Esophagus squamous epithelium (tissue), 5 donors: ENCODE data around the gene ZNF320. TPM values are rescaled to one million over a fixed set of nuclear protein-coding genes. Genes with fewer than 3 reads are reported as not detected.
A peak's percentile ranks its signal among the peaks of the same experiment; 100 is the strongest.
"Not testable (repeated sequence)": the region's sequence is repeated elsewhere in the genome, so short reads cannot be mapped to it uniquely, and the experiment has no call there.

Experiments used
- DNase-seq: peaks from one replicate; lab custom pipeline; 2025; lab: John Stamatoyannopoulos, UW
- H3K27ac ChIP-seq, 4 donors: fragments of 200-600 bp; sonication (generic); one replicate each; pipeline ENCODE4 v1.5.1; 2016 to 2019; ENCODE audit warnings: mild to moderate bottlenecking in 1 of 4
- H3K27me3 ChIP-seq, 4 donors: fragments of 200-600 bp; sonication (generic); 1 replicate in 3 of 4; 2 replicates in 1 of 4; pipeline versions ENCODE4 v1.5.1 to v1.6.0; 2017 to 2021; ENCODE audit warnings: antibody characterized with exemption in 1 of 4
- H3K36me3 ChIP-seq, 3 donors: fragments of 200-600 bp; sonication (generic); one replicate each; pipeline ENCODE4 v1.5.1; 2016 to 2019
- H3K4me1 ChIP-seq, 3 donors: fragments of 200-600 bp; sonication (generic); one replicate each; pipeline ENCODE4 v1.5.1; 2017 to 2019
- H3K4me3 ChIP-seq, 4 donors: fragments of 200-600 bp; sonication (generic); 1 replicate in 3 of 4; 2 replicates in 1 of 4; pipeline ENCODE4 v1.5.1; 2016 to 2019; ENCODE audit warnings: mild to moderate bottlenecking in 2 of 4, moderate library complexity in 1 of 4
- H3K9me3 ChIP-seq, 3 donors: fragments of 200-600 bp; sonication (generic); one replicate each; pipeline ENCODE4 v1.5.1; 2016 to 2019
- CTCF ChIP-seq, 6 experiments: fragments of 450-650 bp in 4 of 6; fragments of 200-600 bp in 2 of 6; sonication (generic) in 2 of 6; IDR thresholded peaks; one replicate each; pipeline ENCODE4 v1.5.1; 2016 to 2019; ENCODE audit warnings: antibody characterized with exemption in 6 of 6, mild to moderate bottlenecking in 4 of 6, moderate library complexity in 4 of 6
- POLR2A ChIP-seq, 4 donors: fragments of 450-650 bp; IDR thresholded peaks; one replicate each; pipeline ENCODE4 v1.6.1; 2017; ENCODE audit warnings: antibody characterized with exemption in 4 of 4, mild to moderate bottlenecking in 4 of 4, moderate library complexity in 3 of 4
- WGBS, 2 donors: methylation state at CpG; one replicate each; pipeline ENCODE4 v1.1.5; 2018; 5-methylcytosine and 5-hydroxymethylcytosine counted together
- intact Hi-C: fragments of 100-400 bp; cut with DNase I; formaldehyde crosslinking; loops from one replicate; pipeline ENCODE4 v1.15.0; 2022
- total RNA-seq, 4 donors: library from RNA; depleted of rRNA; stranded (reverse); fragments of >200 nt; gene quantifications; one replicate each; pipeline ENCODE4 v1.1.0, GENCODE V29; 2016
- donor health status: DM: yes; HTN: yes; CAD: no.

The ZNF320 gene
- total RNA-seq, 4 donors from 2014 or later = 2.3 to 10.5 (median 5.5) TPM

GRCh38 chr19:52923778-52924593, 26.6 kb upstream of the ZNF320 start:
- 21 to 45% methylated on average over 16 to 18 of the region's 18 CpGs for WGBS, 2 donors
- Histone ChIP-seq H3K27ac (peak overlapping the region; percentile 86 to 92 (median 90)), H3K27me3 (no peaks in the 10 kb centered on the region), H3K36me3 (peaks cover 0 to 25% (median 7%) of the 10 kb centered on the region in 3 donors), H3K4me1 (peaks cover 9 to 26% (median 12%) of the 10 kb centered on the region in 3 donors), H3K4me3 (peak overlapping the region; percentile 55 to 86 (median 60)), H3K9me3 (no peaks in the 10 kb centered on the region)
- intact Hi-C loops = no loop called here
- DNase-seq = no peak
- TF ChIP-seq POLR2A (IDR thresholded peaks at IDR 0.05) (no peak), CTCF (IDR thresholded peaks at IDR 0.05) (no peak)

DNA sequence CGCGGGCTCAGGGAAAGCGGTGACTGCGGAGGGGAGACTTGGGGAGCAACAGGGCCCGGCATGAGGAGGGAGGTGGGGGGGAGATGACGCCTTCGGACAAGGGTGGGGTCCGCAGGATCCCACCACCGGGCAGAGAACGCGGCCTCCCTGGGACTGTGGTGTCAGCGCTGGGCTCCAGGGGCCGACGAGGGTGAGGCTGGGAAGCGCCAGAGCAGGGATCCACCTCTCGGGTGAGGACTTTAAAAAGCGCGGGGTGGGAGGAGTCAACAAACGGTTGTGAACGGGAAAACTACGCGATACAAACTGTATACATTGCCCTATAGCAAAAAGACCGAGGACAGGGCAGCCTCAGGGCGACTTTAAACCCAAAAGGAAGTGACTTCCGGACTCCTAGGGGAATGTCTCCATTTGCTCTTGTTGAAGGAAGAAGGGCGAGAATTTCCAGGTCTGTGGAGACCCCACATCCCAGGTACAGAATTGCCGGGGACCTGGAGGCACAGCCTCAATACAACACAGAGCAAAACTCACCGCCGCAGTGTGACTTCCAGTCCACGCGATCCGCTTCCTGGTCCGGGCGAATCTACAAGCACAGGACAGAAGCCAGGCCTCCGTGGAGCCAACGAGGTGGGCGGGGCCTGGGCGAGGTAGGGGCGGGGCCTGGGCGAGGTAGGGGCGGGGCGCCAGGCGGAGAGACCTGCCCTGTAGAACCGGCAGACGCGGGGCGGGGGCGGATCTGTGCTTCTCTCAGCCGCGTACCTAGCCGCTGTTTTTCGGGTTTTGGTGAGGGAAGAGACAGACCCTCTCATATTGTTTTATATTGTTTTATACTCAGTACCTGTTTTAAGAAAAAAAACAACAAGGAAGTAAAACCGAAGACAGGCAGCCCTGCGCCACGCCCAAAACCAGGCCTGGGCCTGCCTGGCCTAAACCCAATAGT, 25.7 kb upstream of the ZNF320 start, which contains the start of gene ZNF888:
TSS of gene ZNF888 (minus strand) at position 588 of the 937 bp plus-strand sequence. CDS start 5,555 bp downstream, outside the sequence.
- peak in 1 of 4 donors; percentile 45 for TF ChIP-seq POLR2A (IDR thresholded peaks at IDR 0.05)
- TF ChIP-seq CTCF (IDR thresholded peaks at IDR 0.05) = no peak
- Histone ChIP-seq H3K4me3 (peak within 1 kb of the TSS; percentile 55 to 86 (median 60)), H3K27me3 (no peaks in the 10 kb centered on the region), H3K4me1 (peaks cover 9 to 26% (median 12%) of the 10 kb centered on the region in 3 donors), H3K27ac (peak within 1 kb of the TSS; percentile 86 to 92 (median 90)), H3K9me3 (no peaks in the 10 kb centered on the region), H3K36me3 (peaks cover 0 to 22% (median 0%) of the 10 kb centered on the region in 3 donors)
- 1% methylated on average over 20 to 32 of the region's 55 CpGs for WGBS, 2 donors
- intact Hi-C loops = no loop called here
- peak; percentile 51 for DNase-seq

DNA sequence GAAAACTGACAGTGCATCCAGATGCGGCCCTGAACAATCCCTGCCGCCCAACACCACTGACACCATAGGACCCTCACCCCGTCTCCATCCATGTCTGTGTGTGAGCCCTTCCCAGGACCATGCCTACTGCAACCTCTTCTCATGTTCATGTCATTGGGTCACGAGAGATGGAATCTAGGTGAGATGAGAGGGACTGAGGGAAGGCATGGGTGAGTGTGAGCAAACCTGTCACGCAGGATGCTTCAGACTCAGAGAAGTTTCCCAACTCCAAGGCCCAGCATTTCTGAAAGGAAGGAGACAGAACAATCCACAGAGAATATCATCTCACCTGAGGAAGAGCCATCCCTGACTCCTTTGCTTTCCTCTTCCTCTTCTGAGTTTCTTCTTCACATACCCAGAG, 20.1 kb upstream of the ZNF320 start:
- TF ChIP-seq POLR2A (IDR thresholded peaks at IDR 0.05) (no peak), CTCF (IDR thresholded peaks at IDR 0.05) (no peak)
- H3K4me3 ChIP-seq = no peak overlapping the region
- no peak overlapping the region for H3K27ac ChIP-seq
- intact Hi-C loops = no loop called here
- 91 to 98% methylated on average over 4 to 5 of the region's 5 CpGs for WGBS, 2 donors
- DNase-seq = no peak
- H3K4me1 ChIP-seq = peaks cover 0 to 11% (median 4%) of the 10 kb centered on the region in 3 donors
- no peaks in the 10 kb centered on the region for H3K27me3 ChIP-seq
- H3K36me3 ChIP-seq = peaks cover 0 to 60% (median 0%) of the 10 kb centered on the region in 3 donors
- peaks cover 0 to 4% (median 0%) of the 10 kb centered on the region in 3 donors for H3K9me3 ChIP-seq

DNA sequence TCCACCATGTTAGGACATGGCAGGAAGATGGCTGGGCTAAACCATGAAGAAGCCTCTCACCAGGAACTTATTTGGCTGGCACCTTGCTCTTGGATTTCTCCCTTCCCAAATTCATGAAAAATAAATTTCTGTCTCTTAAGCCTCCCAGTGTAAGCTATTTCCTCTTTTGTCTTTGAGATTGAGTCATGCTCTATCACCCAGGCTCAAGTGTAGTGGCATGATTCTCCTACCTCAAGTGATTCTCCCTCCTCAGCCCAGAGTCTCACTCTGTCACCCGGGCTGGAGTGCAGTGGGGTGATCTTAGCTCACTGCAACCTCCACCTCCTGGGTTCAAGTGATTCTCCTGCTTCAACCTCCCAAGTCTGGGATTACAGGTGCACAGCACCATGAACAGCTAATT, 13.2 kb upstream of the ZNF320 start:
- 88 to 92% methylated on average over 1 of the region's 1 CpG for WGBS, 2 donors
- no peaks in the 10 kb centered on the region for H3K4me1 ChIP-seq
- no peak overlapping the region for H3K4me3 ChIP-seq
- H3K9me3 ChIP-seq = peaks cover 0 to 62% (median 5%) of the 10 kb centered on the region in 3 donors
- intact Hi-C loops = no loop called here
- H3K27ac ChIP-seq = no peak overlapping the region
- no peak for DNase-seq
- H3K36me3 ChIP-seq = peaks cover 5 to 97% (median 9%) of the 10 kb centered on the region in 3 donors
- TF ChIP-seq POLR2A (IDR thresholded peaks at IDR 0.05) = no peak
- no peak for TF ChIP-seq CTCF (IDR thresholded peaks at IDR 0.05)
- no peaks in the 10 kb centered on the region for H3K27me3 ChIP-seq

DNA sequence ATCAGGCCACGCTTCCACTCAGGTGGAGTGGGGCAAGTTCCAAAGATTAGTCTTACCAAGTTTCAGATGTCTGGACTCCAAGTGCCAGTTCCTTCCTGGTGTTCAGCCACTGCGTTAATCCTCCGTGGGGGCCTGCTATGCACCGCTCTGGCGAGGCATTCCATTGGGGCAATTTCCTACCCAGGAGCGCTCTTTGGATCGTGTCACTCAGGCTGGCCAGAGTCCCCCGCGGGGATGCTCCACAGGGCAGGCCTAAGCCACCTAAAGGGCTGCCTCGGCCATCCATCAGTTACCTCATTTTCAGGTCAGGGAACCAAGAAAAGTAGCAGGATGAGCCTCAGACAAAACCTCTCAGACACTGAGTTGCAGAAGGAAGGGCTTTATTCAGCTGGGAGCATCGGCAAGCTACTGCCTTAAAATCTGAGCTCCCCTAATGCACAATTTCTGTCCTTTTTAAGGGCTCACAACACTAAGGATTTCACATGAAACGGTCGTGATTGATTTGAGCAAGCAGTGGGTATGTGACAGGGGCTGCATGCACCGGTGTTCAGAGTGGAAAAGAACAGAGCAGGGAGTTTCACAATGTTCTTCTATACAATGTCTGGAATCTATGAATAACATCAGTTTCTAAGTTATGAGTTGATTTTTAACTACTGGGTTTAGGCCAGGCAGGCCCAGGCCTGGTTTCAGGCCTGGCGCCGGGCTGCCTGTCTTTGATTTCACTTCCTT, 6.8 kb upstream of the ZNF320 start:
- WGBS, 2 donors = 51 to 84% methylated on average over 8 to 15 of the region's 16 CpGs

More for the DNA sequence above, 6.8 kb upstream of the ZNF320 start:
- DNase-seq, H3K4me1 ChIP-seq, intact Hi-C loops, H3K27ac ChIP-seq, H3K27me3 ChIP-seq, H3K4me3 ChIP-seq: not testable (repeated sequence)
- H3K9me3 ChIP-seq = peaks cover 0 to 47% (median 5%) of the 10 kb centered on the region in 3 donors
- peaks cover 5 to 33% (median 9%) of the 10 kb centered on the region in 3 donors for H3K36me3 ChIP-seq
